Measurements from ENCODE around the gene C19orf73. TPM values are rescaled to one million over a fixed set of nuclear protein-coding genes. Genes with fewer than 3 reads are reported as not detected.

The C19orf73 gene
- total RNA-seq, 1 experiment from 2014 or later: 5.5 TPM

GRCh38 chr19:49157445-49158224, 38.7 kb upstream of the C19orf73 start, which contains the start of gene TRPM4:
Gene TRPM4, plus strand, starts transcription at chr19:49157792. Its CDS starts 75 bp downstream, at chr19:49157867.
- no peak within 1 kb of the TSS for H3K9ac ChIP-seq (ENCODE audit: low read length)
- H3K79me2 ChIP-seq (ENCODE audit: low read length): no peaks in the 10 kb centered on the region
- H3K4me3 ChIP-seq (ENCODE audit: low read length): no peak within 1 kb of the TSS
- H2AFZ ChIP-seq (ENCODE audit: low read length): no peak within 1 kb of the TSS
- H3K4me2 ChIP-seq (ENCODE audit: low read depth, low read length, poor library complexity, severe bottlenecking): no peak within 1 kb of the TSS
- no peak for DNase-seq
- H3K27ac ChIP-seq (ENCODE audit: low read length): no peak within 1 kb of the TSS
- H3K27me3 ChIP-seq (ENCODE audit: low read length): 0 out of 2 replicates have a peak, but pooled peaks cover 2% of the 10 kb centered on the region
- H3K4me1 ChIP-seq (ENCODE audit: low read length): no peaks in the 10 kb centered on the region
- H4K20me1 ChIP-seq (ENCODE audit: insufficient read depth, low read depth, low read length): no peaks in the 10 kb centered on the region
- H3K9me2 ChIP-seq (replicated peaks; ENCODE audit: insufficient read depth, low read length): no peaks in the 10 kb centered on the region
- H3K9me3 ChIP-seq (ENCODE audit: low read length): no peaks in the 10 kb centered on the region
- no peaks in the 10 kb centered on the region for H3K36me3 ChIP-seq (ENCODE audit: insufficient read depth, low read length)

GRCh38 chr19:49155820-49156346, 36.9 kb upstream of the C19orf73 start:
- DNase-seq: no peak
- Histone ChIP-seq H3K27me3 (ENCODE audit: low read length) (0 out of 2 replicates have a peak, but pooled peaks cover 2% of the 10 kb centered on the region), H3K36me3 (ENCODE audit: insufficient read depth, low read length) (no peaks in the 10 kb centered on the region), H3K9ac (ENCODE audit: low read length) (no peak overlapping the region), H3K4me3 (ENCODE audit: low read length) (no peak overlapping the region), H3K9me3 (ENCODE audit: low read length) (no peaks in the 10 kb centered on the region), H3K79me2 (ENCODE audit: low read length) (no peaks in the 10 kb centered on the region), H3K27ac (ENCODE audit: low read length) (no peak overlapping the region), H3K9me2 (replicated peaks; ENCODE audit: insufficient read depth, low read length) (no peaks in the 10 kb centered on the region), H4K20me1 (ENCODE audit: insufficient read depth, low read depth, low read length) (no peaks in the 10 kb centered on the region), H3K4me1 (ENCODE audit: low read length) (no peaks in the 10 kb centered on the region), H2AFZ (ENCODE audit: low read length) (no peak overlapping the region), H3K4me2 (ENCODE audit: low read depth, low read length, poor library complexity, severe bottlenecking) (no peak overlapping the region)

- DNase-seq: no peak
- Histone ChIP-seq H3K36me3 (ENCODE audit: insufficient read depth, low read length) (no peaks in the 10 kb centered on the region), H3K27me3 (ENCODE audit: low read length) (0 out of 2 replicates have a peak, but pooled peaks cover 2% of the 10 kb centered on the region), H4K20me1 (ENCODE audit: insufficient read depth, low read depth, low read length) (no peaks in the 10 kb centered on the region), H3K4me1 (ENCODE audit: low read length) (peaks cover 5% of the 10 kb centered on the region), H3K9me3 (ENCODE audit: low read length) (no peaks in the 10 kb centered on the region), H3K79me2 (ENCODE audit: low read length) (no peaks in the 10 kb centered on the region), H3K27ac (ENCODE audit: low read length) (no peak within 1 kb of the TSS), H3K4me2 (ENCODE audit: low read depth, low read length, poor library complexity, severe bottlenecking) (no peak within 1 kb of the TSS), H3K4me3 (ENCODE audit: low read length) (no peak within 1 kb of the TSS), H3K9ac (ENCODE audit: low read length) (no peak within 1 kb of the TSS), H3K9me2 (replicated peaks; ENCODE audit: insufficient read depth, low read length) (no peaks in the 10 kb centered on the region), H2AFZ (ENCODE audit: low read length) (no peak within 1 kb of the TSS)
Measured at GRCh38 chr19:49155005-49155819, 36.3 kb upstream of the C19orf73 start, which contains the start of gene HRC. Gene HRC, minus strand, starts transcription at chr19:49155396. Its CDS starts 159 bp downstream, at chr19:49155237.

GRCh38 chr19:49154279-49154678, 35.3 kb upstream of the C19orf73 start:
- no peak overlapping the region for H2AFZ ChIP-seq (ENCODE audit: low read length)
- H3K36me3 ChIP-seq (ENCODE audit: insufficient read depth, low read length): no peaks in the 10 kb centered on the region
- no peak for DNase-seq
- H3K4me2 ChIP-seq (ENCODE audit: low read depth, low read length, poor library complexity, severe bottlenecking): no peak overlapping the region
- H3K9ac ChIP-seq (ENCODE audit: low read length): no peak overlapping the region
- H3K27me3 ChIP-seq (ENCODE audit: low read length): no peaks in the 10 kb centered on the region
- no peaks in the 10 kb centered on the region for H3K9me2 ChIP-seq (replicated peaks; ENCODE audit: insufficient read depth, low read length)
- peaks cover 11% of the 10 kb centered on the region for H3K4me1 ChIP-seq (ENCODE audit: low read length)
- H3K4me3 ChIP-seq (ENCODE audit: low read length): no peak overlapping the region
- no peaks in the 10 kb centered on the region for H4K20me1 ChIP-seq (ENCODE audit: insufficient read depth, low read depth, low read length)
- H3K9me3 ChIP-seq (ENCODE audit: low read length): no peaks in the 10 kb centered on the region
- no peak overlapping the region for H3K27ac ChIP-seq (ENCODE audit: low read length)
- H3K79me2 ChIP-seq (ENCODE audit: low read length): no peaks in the 10 kb centered on the region

- Histone ChIP-seq H3K9ac (ENCODE audit: low read length) (no peak overlapping the region), H3K4me2 (ENCODE audit: low read depth, low read length, poor library complexity, severe bottlenecking) (no peak overlapping the region)
Measured at GRCh38 chr19:49153167-49153809, 34.3 kb upstream of the C19orf73 start.

GRCh38 chr19:49152119-49152550, 33.2 kb upstream of the C19orf73 start:
- no peaks in the 10 kb centered on the region for H3K36me3 ChIP-seq (ENCODE audit: insufficient read depth, low read length)
- H3K4me3 ChIP-seq (ENCODE audit: low read length): no peak overlapping the region
- H3K79me2 ChIP-seq (ENCODE audit: low read length): no peaks in the 10 kb centered on the region
- peaks cover 11% of the 10 kb centered on the region for H3K4me1 ChIP-seq (ENCODE audit: low read length)
- no peaks in the 10 kb centered on the region for H3K9me2 ChIP-seq (replicated peaks; ENCODE audit: insufficient read depth, low read length)
- no peaks in the 10 kb centered on the region for H3K27me3 ChIP-seq (ENCODE audit: low read length)
- H4K20me1 ChIP-seq (ENCODE audit: insufficient read depth, low read depth, low read length): no peaks in the 10 kb centered on the region
- no peak overlapping the region for H2AFZ ChIP-seq (ENCODE audit: low read length)
- H3K4me2 ChIP-seq (ENCODE audit: low read depth, low read length, poor library complexity, severe bottlenecking): no peak overlapping the region
- no peaks in the 10 kb centered on the region for H3K9me3 ChIP-seq (ENCODE audit: low read length)
- no peak for DNase-seq
- H3K9ac ChIP-seq (ENCODE audit: low read length): no peak overlapping the region
- H3K27ac ChIP-seq (ENCODE audit: low read length): no peak overlapping the region

More at GRCh38 chr19:49153167-49153809, 34.3 kb upstream of the C19orf73 start:
- Histone ChIP-seq H3K27ac (ENCODE audit: low read length) (no peak overlapping the region), H3K36me3 (ENCODE audit: insufficient read depth, low read length) (no peaks in the 10 kb centered on the region), H4K20me1 (ENCODE audit: insufficient read depth, low read depth, low read length) (no peaks in the 10 kb centered on the region), H3K79me2 (ENCODE audit: low read length) (no peaks in the 10 kb centered on the region), H3K4me3 (ENCODE audit: low read length) (no peak overlapping the region), H3K27me3 (ENCODE audit: low read length) (no peaks in the 10 kb centered on the region), H3K9me3 (ENCODE audit: low read length) (no peaks in the 10 kb centered on the region), H2AFZ (ENCODE audit: low read length) (no peak overlapping the region), H3K9me2 (replicated peaks; ENCODE audit: insufficient read depth, low read length) (no peaks in the 10 kb centered on the region), H3K4me1 (ENCODE audit: low read length) (peaks cover 11% of the 10 kb centered on the region)
- DNase-seq: no peak

- Histone ChIP-seq H3K27me3 (ENCODE audit: low read length) (no peaks in the 10 kb centered on the region), H4K20me1 (ENCODE audit: insufficient read depth, low read depth, low read length) (no peaks in the 10 kb centered on the region), H3K4me1 (ENCODE audit: low read length) (peaks cover 11% of the 10 kb centered on the region), H3K9me3 (ENCODE audit: low read length) (no peaks in the 10 kb centered on the region), H3K4me2 (ENCODE audit: low read depth, low read length, poor library complexity, severe bottlenecking) (no peak overlapping the region), H3K9ac (ENCODE audit: low read length) (no peak overlapping the region), H3K4me3 (ENCODE audit: low read length) (no peak overlapping the region), H3K79me2 (ENCODE audit: low read length) (no peaks in the 10 kb centered on the region), H3K27ac (ENCODE audit: low read length) (no peak overlapping the region), H3K36me3 (ENCODE audit: insufficient read depth, low read length) (no peaks in the 10 kb centered on the region), H3K9me2 (replicated peaks; ENCODE audit: insufficient read depth, low read length) (no peaks in the 10 kb centered on the region), H2AFZ (ENCODE audit: low read length) (no peak overlapping the region)
- DNase-seq: peak; percentile 76
Measured at GRCh38 chr19:49151267-49152118, 32.5 kb upstream of the C19orf73 start.

Measured in Karpas-422 (cell line).